ENCODE measurements around the gene ANGPTL8. TPM values are rescaled to one million over a fixed set of nuclear protein-coding genes. Genes with fewer than 3 reads are reported as not detected.
A peak's percentile ranks its signal among the peaks of the same experiment; 100 is the strongest.

The ANGPTL8 gene
- total and polyA plus RNA-seq, 2 of the 13 experiments (the other 11 are each of a cell fraction or from before 2014, with no cell fraction given), result 27.3 to 243 TPM

DNA sequence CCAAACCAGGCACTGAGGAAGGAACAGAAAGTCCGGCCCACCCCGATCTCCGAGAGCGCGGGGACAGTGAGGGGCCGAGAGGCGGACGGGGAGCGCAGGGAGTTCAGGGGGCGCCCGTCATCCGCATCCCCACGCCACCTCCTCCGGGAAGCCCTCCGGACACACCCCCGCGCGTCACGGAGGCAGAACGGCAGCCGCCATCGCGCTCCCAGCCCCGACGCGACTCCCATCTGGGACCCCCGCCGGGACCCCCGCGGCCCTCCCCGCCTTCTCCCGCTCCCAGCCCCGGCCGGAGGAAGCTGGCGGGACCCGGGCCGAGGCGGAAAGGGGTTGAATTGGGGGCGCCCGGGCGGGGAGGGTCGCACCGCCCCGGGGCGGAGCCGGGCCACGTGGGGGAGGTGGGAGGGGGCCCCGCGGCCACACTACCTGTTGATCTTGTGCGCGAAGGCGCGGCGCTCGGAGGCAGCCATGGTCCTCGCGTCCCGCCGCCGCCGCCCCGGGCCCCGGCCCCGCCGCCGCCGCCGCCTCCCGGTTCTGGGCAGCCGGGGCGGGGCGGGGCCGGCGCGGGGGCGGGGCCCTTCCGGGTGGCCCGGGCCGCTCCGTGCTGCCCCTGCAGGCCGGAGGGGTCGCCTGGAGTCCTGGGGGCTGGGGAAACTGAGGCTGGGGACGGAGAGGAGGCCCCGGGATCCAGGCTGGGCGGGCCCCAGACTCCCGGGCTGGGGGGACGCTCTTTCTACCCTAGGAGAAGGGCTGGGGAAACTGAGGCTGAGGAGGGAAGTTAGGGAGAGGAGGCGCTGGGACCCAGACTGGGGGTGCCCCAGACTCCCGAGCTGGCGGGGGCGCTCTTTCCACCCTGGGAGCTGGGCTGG is 22.8 kb downstream of the ANGPTL8 start, which contains the start of gene DOCK6 (continued):
- no peak for TF ChIP-seq ZNF615 (CRISPR knock-in tag; IDR thresholded peaks at IDR 0.05; ENCODE audit: borderline replicate concordance)
- no peak for TF ChIP-seq ZEB1 (IDR thresholded peaks at IDR 0.05; ENCODE audit: insufficient replicate concordance, low read depth)
- no peak for TF ChIP-seq ZNF839 (CRISPR knock-in tag; IDR thresholded peaks at IDR 0.05; ENCODE audit: borderline replicate concordance)
- TF ChIP-seq ZMAT3 (CRISPR knock-in tag; conservative IDR thresholded peaks at IDR 0.05), result no peak
- TF ChIP-seq, protein P1, sequence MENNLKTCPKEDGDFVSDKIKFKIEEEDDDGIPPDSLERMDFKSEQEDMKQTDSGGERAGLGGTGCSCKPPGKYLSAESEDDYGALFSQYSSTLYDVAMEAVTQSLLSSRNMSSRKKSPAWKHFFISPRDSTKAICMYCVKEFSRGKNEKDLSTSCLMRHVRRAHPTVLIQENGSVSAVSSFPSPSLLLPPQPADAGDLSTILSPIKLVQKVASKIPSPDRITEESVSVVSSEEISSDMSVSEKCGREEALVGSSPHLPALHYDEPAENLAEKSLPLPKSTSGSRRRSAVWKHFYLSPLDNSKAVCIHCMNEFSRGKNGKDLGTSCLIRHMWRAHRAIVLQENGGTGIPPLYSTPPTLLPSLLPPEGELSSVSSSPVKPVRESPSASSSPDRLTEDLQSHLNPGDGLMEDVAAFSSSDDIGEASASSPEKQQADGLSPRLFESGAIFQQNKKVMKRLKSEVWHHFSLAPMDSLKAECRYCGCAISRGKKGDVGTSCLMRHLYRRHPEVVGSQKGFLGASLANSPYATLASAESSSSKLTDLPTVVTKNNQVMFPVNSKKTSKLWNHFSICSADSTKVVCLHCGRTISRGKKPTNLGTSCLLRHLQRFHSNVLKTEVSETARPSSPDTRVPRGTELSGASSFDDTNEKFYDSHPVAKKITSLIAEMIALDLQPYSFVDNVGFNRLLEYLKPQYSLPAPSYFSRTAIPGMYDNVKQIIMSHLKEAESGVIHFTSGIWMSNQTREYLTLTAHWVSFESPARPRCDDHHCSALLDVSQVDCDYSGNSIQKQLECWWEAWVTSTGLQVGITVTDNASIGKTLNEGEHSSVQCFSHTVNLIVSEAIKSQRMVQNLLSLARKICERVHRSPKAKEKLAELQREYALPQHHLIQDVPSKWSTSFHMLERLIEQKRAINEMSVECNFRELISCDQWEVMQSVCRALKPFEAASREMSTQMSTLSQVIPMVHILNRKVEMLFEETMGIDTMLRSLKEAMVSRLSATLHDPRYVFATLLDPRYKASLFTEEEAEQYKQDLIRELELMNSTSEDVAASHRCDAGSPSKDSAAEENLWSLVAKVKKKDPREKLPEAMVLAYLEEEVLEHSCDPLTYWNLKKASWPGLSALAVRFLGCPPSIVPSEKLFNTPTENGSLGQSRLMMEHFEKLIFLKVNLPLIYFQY (CRISPR knock-in tag; IDR thresholded peaks at IDR 0.05; ENCODE audit: borderline replicate concordance), result no peak
- TF ChIP-seq ZNF768 (CRISPR knock-in tag; IDR thresholded peaks at IDR 0.05), result no peak
- TF ChIP-seq ZNF441 (CRISPR knock-in tag; IDR thresholded peaks at IDR 0.05; ENCODE audit: borderline replicate concordance), result no peak
- no peak for TF ChIP-seq PRPF4 (IDR thresholded peaks at IDR 0.05; ENCODE audit: low read depth, low read length, poor library complexity, severe bottlenecking)
- no peak for TF ChIP-seq MEIS1 (CRISPR knock-in tag; IDR thresholded peaks at IDR 0.05; ENCODE audit: borderline replicate concordance)
- TF ChIP-seq XRCC5 (optimal IDR thresholded peaks at IDR 0.05; ENCODE audit: low read length), result no peak
- TF ChIP-seq, protein P2, sequence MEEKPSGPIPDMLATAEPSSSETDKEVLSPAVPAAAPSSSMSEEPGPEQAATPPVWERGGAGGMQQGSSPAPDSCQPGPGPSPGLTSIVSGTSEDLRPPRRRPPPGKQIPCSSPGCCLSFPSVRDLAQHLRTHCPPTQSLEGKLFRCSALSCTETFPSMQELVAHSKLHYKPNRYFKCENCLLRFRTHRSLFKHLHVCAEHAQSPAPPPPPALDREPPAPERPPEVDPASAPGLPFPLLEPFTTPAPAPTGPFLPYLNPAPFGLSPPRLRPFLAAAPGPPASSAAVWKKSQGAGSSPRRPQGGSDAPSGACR (CRISPR knock-in tag; IDR thresholded peaks at IDR 0.05), result no peak
- TF ChIP-seq, protein P3, sequence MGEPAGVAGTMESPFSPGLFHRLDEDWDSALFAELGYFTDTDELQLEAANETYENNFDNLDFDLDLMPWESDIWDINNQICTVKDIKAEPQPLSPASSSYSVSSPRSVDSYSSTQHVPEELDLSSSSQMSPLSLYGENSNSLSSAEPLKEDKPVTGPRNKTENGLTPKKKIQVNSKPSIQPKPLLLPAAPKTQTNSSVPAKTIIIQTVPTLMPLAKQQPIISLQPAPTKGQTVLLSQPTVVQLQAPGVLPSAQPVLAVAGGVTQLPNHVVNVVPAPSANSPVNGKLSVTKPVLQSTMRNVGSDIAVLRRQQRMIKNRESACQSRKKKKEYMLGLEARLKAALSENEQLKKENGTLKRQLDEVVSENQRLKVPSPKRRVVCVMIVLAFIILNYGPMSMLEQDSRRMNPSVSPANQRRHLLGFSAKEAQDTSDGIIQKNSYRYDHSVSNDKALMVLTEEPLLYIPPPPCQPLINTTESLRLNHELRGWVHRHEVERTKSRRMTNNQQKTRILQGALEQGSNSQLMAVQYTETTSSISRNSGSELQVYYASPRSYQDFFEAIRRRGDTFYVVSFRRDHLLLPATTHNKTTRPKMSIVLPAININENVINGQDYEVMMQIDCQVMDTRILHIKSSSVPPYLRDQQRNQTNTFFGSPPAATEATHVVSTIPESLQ (CRISPR knock-in tag; conservative IDR thresholded peaks at IDR 0.05), result no peak
- TF ChIP-seq ZNF546 (CRISPR knock-in tag; conservative IDR thresholded peaks at IDR 0.05), result 0 out of 2 replicates have a peak, but pooled peaks have one; percentile 54
- no peak for TF ChIP-seq ZNF451 (CRISPR knock-in tag; IDR thresholded peaks at IDR 0.05)
- no peak for TF ChIP-seq ZNF678 (CRISPR knock-in tag; IDR thresholded peaks at IDR 0.05)
- TF ChIP-seq SAFB2 (CRISPR knock-in tag; IDR thresholded peaks at IDR 0.05; ENCODE audit: borderline replicate concordance, low read depth), result no peak
- 0 out of 2 replicates have a peak, but pooled peaks have one; percentile 31 for TF ChIP-seq ZSCAN21 (CRISPR knock-in tag; IDR thresholded peaks at IDR 0.05; ENCODE audit: borderline replicate concordance)
- no peak for TF ChIP-seq TEAD3 (CRISPR knock-in tag; optimal IDR thresholded peaks at IDR 0.05; ENCODE audit: borderline replicate concordance)
- peak; percentile 82 for TF ChIP-seq ZMYM3 (CRISPR knock-in tag; IDR thresholded peaks at IDR 0.05)

Data from HepG2 (cell line).